ENCODE measurements around the gene RIGI. TPM values are rescaled to one million over a fixed set of nuclear protein-coding genes. Genes with fewer than 3 reads are reported as not detected.

RIGI gene
- polyA plus RNA-seq, 1 of the 3 experiments (the other 2 are of a cell fraction), result 1.5 TPM

- TF ChIP-seq REST (IDR thresholded peaks at IDR 0.05; ENCODE audit: low read depth, low read length), result no peak
- TF ChIP-seq RXRA (IDR thresholded peaks at IDR 0.05; ENCODE audit: borderline replicate concordance, low read depth), result no peak
- TF ChIP-seq RAD21 (IDR thresholded peaks at IDR 0.05; ENCODE audit: low read length), result no peak
- no peak for TF ChIP-seq EZH2phosphoT487 (IDR thresholded peaks at IDR 0.05; ENCODE audit: borderline replicate concordance, low read depth)
- no peak for TF ChIP-seq RFX5 (IDR thresholded peaks at IDR 0.05; ENCODE audit: low read length)
- TF ChIP-seq FOXM1 (IDR thresholded peaks at IDR 0.05; ENCODE audit: low read depth), result no peak
- TF ChIP-seq YY1 (IDR thresholded peaks at IDR 0.05; ENCODE audit: low read depth), result no peak
These were observed 40.8 kb upstream of the RIGI start (continued) for GRCh38 chr9:32566770-32567169.

- DNase-seq, result no peak
- Histone ChIP-seq H3K9me3 (no peaks in the 10 kb centered on the region), H3K27ac (ENCODE audit: low read depth in 2 of 2, low read length in 1 of 2) (no peak overlapping the region), H3K9ac (no peak overlapping the region), H3F3A (replicated peaks; ENCODE audit: insufficient read depth) (no peaks in the 10 kb centered on the region), H3K27me3 (ENCODE audit: insufficient read depth) (no peaks in the 10 kb centered on the region), H4K20me1 (ENCODE audit: insufficient read depth) (peaks cover 3% of the 10 kb centered on the region; the same call in 1 of the 2 replicates), H2AFZ (ENCODE audit: low read depth) (no peak overlapping the region), H3K4me3 (ENCODE audit: low read depth in 2 of 2, low read length in 1 of 2) (no peak overlapping the region), H3K4me1 (ENCODE audit: control insufficient read depth in 1 of 2, insufficient read depth in 2 of 2, low read depth in 1 of 2, low read length in 1 of 2) (peaks cover 3 to 7% of the 10 kb centered on the region in 2 experiments; a peak in 3 of 4 replicates), H3K36me3 (replicated peaks in 1 of 2; ENCODE audit: control insufficient read depth in 1 of 2, insufficient read depth in 2 of 2, low read length in 1 of 2) (peaks cover 37 to 41% of the 10 kb centered on the region in 2 experiments), H3K4me2 (no peak overlapping the region), H3K9me2 (no peaks in the 10 kb centered on the region), H3K79me2 (ENCODE audit: insufficient read depth) (peaks cover 69% of the 10 kb centered on the region)
- ChIA-PET POLR2A (no interaction called here), CTCF (interaction anchor here (1.2 to 8.8 kb wide), 4 partner anchors 13 to 187 kb away, joined by 3 to 71 read pairs (median 6); no protein-coding TSS in a partner anchor)
- no peak for TF ChIP-seq FOXJ3 (CRISPR knock-in tag; IDR thresholded peaks at IDR 0.05)
- WGBS (ENCODE audit: low lambda C conversion rate), result 97% methylated on average over 6 of the region's 6 CpGs
These were observed 40.0 kb upstream of the RIGI start for GRCh38 chr9:32565967-32566366.

- Histone ChIP-seq H3K9ac (no peak overlapping the region), H3K79me2 (ENCODE audit: insufficient read depth) (peaks cover 43% of the 10 kb centered on the region; the same call in 1 of the 2 replicates), H2AFZ (ENCODE audit: low read depth) (no peak overlapping the region), H3K36me3 (replicated peaks in 1 of 2; ENCODE audit: control insufficient read depth in 1 of 2, insufficient read depth in 2 of 2, low read length in 1 of 2) (peaks cover 3 to 11% of the 10 kb centered on the region in 2 experiments), H4K20me1 (ENCODE audit: insufficient read depth) (no peaks in the 10 kb centered on the region), H3K27me3 (ENCODE audit: insufficient read depth) (no peaks in the 10 kb centered on the region), H3K4me2 (no peak overlapping the region), H3K27ac (ENCODE audit: low read depth in 2 of 2, low read length in 1 of 2) (no peak overlapping the region), H3K4me1 (ENCODE audit: control insufficient read depth in 1 of 2, insufficient read depth in 2 of 2, low read depth in 1 of 2, low read length in 1 of 2) (no peaks in the 10 kb centered on the region; a peak in 2 of 4 replicates), H3F3A (replicated peaks; ENCODE audit: insufficient read depth) (peaks cover 3% of the 10 kb centered on the region), H3K9me2 (no peaks in the 10 kb centered on the region), H3K4me3 (ENCODE audit: low read depth in 2 of 2, low read length in 1 of 2) (no peak overlapping the region), H3K9me3 (no peaks in the 10 kb centered on the region)
- POLR2A ChIA-PET, result no interaction called here
- 92% methylated on average over 3 of the region's 3 CpGs for WGBS (ENCODE audit: low lambda C conversion rate)
- DNase-seq, result no peak
- CTCF ChIA-PET, result interaction anchor here (0.6 to 2.4 kb wide), 4 partner anchors 8 to 180 kb away, joined by 3 to 13 read pairs (median 4); no protein-coding TSS in a partner anchor
- TF ChIP-seq MAX (IDR thresholded peaks at IDR 0.05; ENCODE audit: low read depth), result no peak
- no peak for TF ChIP-seq RCOR1 (IDR thresholded peaks at IDR 0.05; ENCODE audit: low read length)
- no peak for TF ChIP-seq MEF2A (IDR thresholded peaks at IDR 0.05; ENCODE audit: borderline replicate concordance, low read depth)
- no peak for TF ChIP-seq ELF1 (IDR thresholded peaks at IDR 0.05)
- no peak for TF ChIP-seq REST (IDR thresholded peaks at IDR 0.05; ENCODE audit: low read depth, low read length)
- no peak for TF ChIP-seq RAD21 (IDR thresholded peaks at IDR 0.05; ENCODE audit: low read length)
- no peak for TF ChIP-seq POLR2AphosphoS5 (IDR thresholded peaks at IDR 0.05; ENCODE audit: low read depth, low read length)
- TF ChIP-seq NRF1 (IDR thresholded peaks at IDR 0.05; ENCODE audit: low read depth, low read length), result no peak
- TF ChIP-seq SIN3A (IDR thresholded peaks at IDR 0.05; ENCODE audit: borderline replicate concordance, low read depth, low read length), result no peak
- TF ChIP-seq EP300 (IDR thresholded peaks at IDR 0.05; ENCODE audit: borderline replicate concordance in 1 of 2, low read depth in 1 of 2, low read length in 1 of 2), result no peak
- TF ChIP-seq JUND (IDR thresholded peaks at IDR 0.05), result no peak
These were observed 32.5 kb upstream of the RIGI start for GRCh38 chr9:32558408-32558934.

Measured in SK-N-SH (cell line).